Activated CD8-positive, alpha-beta memory T cell treated with anti-CD3 and anti-CD28 coated beads for 4 hours (primary cell): ENCODE results near the gene FGGY.

ENCODE experiments used
- DNase-seq, 2 donors: peaks; one replicate each; pipeline ENCODE4 v3.0.0-alpha.2; 2020; ENCODE audit warnings: low read depth in 2 of 2

Gene FGGY

DNA sequence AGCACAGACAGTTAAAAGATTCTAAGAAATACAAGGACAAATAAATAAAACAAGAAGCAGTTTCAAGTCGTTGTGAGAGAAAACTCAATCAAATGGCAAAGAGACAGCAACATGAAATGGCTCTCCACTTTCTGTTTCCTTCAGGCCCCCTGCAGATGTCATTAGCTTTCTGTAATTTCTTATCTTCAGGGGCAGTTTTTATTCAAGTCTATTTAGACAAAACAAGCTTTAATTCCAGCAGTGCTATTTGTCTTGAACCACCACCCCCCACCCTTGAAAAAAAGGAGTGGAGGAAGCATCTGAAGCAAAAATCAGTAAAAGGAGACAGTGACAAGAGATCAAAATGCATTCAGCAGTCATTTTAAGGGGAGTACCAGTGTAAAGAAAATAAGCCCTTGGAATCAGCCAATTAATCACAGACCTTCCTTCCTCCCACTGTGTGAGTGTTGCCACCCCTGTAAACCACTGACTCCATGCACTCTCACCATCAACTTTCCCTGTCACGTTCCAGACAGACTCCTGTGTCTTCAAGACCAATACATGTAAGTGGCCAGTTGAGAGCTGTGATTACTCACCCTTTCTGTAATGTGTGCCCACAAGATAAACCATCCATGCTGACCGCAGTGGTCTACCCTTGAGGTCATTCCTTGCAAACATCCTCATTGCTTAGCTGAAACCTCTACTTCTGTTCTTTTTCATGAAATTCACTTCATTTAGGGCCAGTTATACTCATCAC, 381.8 kb downstream of the FGGY start:
- no peak for DNase-seq

DNA sequence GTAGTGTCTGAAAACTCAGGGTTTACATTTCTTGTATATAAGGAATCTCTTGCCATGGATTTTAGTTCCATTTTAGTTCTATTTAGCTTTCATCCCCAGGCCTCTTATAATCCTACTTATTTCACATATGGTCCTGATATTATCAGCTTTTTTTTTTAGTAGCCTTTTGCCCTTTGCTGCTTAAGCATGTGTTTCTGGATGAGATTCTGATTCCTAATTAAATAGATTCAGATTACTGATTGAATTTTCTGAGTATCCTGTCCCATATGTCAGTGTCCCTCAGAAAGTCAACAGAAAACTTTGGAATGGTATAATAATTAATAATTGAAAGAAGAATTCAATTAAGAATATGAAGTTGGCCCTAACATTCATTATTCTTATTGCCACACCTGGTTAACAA, 383.1 kb downstream of the FGGY start:
- no peak for DNase-seq

DNA sequence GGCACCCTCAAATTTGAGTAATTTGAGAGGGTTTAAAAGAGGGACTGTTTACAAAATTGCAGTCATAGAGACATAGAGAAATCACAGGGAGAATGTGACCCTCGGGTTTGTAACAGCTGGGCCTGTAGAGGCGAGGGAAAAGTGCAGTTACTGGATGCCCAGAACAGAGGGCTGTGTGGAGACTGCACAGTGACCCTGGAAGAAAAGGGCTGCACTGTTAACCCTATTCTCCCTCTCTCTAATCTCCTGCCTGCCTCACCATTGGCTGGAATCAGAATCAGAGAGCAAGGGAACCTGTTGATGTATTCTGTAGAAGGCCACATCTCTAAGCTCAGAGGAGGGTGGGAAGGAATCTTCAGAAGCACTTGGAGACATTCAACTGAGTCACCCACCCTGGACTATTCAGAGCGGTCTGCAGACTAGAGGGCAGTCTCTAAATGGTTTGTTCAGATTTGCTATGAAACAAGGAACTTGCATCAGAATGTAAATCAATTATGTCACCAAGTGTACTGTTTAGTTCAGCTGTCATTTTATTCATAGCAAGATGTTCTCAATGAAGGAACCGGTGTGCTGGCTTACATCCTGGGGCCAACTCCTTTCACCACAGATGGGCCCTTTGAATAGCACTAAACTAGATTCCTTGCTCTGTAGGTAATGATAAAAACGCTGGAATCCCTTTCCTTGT, 385.6 kb downstream of the FGGY start:
- DNase-seq, result no peak

DNA sequence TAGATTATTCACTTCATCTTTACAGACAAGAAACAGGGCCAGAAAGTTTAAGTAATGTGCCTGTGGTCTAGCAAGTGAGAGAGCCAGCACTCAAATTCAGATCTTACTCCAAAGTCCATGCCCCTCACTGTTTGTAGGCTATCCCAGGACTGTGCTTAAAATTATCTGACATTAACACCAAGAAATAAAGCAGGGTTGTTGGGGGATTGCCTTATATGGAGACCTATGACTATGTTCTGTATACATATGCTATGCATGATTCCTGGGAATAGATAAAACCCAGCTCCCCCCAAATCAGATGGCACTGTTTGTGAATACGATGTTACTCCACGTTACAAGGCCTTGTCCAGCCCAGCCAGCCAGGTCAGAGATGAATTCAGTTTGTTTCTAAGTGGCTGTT, 386.3 kb downstream of the FGGY start:
- no peak for DNase-seq

DNA sequence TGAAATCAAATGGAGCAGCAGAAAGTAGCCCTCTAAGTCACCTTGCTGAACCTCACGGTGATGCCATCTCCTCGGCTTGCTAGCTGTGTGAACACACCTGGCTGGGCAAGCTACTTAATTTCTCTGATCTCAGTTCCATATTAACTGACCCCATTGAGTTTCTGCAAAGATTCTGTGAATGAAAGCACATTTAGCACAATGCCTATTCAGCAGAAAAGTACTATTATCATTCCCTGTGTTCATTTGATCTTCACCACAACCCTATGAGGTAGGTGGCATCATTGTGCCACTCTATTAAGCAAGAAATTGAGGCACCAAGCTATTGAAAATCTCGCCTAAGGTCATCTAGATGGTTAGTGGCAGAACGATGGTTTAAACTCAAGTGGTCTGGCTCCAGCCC, 387.8 kb downstream of the FGGY start:
- no peak for DNase-seq

DNA sequence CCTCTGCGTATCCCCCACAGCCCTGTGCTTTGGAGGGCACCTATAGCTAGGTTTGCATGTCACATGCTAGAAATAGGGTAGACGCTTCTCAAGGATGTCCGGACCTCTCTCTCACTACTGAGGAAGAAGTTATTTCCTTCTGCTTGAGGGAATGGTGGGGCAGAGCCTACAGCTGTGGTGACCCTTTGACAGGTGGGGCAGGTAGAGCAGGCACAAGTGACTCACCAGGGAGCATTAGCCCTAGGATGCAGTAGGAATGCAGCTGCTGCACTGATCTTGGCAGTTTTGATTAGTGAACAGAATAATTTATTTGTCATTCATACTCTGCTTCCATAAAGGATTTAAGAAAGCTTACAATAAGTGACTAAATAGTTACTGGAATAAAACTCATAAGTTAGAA, 388.2 kb downstream of the FGGY start:
- DNase-seq, result no peak

DNA sequence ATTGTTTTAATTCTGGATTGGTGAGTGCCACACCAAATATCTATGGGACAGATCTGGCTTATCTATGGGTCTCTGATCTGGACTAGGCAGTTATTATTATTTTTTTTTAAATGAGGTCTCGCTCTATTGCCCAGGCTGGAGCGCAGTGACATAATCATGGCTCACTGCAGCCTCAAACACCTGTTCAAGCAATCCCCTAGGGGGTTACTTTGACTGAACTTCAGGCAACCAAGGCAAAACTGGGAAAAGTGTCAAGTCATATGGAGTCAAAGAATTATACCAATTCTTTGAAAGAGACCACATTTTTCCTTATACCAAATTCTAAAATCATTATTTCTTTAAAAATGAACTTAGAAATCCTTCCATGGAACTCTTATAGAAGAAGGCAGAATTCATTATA, 388.8 kb downstream of the FGGY start:
- no peak for DNase-seq

DNA sequence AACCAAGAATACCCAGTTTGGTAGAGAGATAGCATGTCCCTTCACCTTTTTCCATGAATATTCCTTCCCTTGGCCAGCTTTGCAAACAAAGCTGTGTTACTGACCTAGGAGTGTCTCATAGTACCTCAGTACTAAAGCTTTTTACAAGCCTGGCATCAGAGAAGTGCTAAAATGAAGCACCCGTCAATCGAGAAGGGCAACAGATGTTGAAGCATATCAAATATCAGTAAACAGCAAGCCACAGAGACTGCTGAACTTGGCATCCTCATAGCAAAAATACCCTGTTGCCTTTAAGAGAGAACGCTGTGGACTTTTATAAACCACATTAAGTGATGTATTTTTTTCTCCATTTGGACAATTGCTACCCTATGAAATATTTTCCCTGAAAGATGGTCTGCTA, 389.3 kb downstream of the FGGY start:
- no peak for DNase-seq

DNA sequence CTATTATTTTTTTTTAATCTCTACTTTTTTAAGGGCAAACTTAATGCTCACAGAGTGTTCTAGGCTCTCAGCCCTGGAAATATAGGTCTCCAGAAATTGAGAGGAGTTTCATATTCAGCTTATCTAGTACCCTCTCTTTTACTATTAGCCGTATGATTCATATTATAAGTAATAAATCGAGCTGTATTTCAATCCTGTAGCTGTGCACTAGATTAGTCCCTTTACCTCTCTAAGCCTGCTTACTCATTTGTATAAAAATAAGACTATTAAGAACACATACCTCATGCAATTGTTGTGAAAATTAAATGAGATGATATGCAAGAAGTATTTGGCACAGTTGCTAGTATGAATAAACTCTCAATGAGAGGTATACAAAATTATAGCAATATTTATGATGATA, 389.7 kb downstream of the FGGY start:
- DNase-seq, result no peak

DNA sequence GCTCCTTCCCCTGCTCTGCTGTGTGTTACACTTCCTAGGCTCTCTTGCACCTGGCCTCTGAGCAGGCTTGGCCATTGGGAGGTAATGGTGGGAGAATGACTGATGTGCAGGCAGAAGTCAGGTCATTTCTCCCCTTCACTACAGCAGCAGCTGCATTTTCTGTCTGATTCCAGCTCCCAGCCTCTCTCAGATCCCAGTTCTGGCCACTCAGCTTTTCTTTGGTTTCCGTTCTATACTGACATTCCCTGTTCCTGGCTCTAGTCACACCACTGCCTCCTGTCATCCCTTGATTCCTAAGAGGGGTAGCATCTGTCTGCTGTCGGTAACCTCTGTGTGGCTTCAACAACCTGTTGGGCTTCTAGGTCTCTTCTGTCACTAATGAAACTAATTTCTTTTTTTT, 390.2 kb downstream of the FGGY start:
- no peak for DNase-seq

DNA sequence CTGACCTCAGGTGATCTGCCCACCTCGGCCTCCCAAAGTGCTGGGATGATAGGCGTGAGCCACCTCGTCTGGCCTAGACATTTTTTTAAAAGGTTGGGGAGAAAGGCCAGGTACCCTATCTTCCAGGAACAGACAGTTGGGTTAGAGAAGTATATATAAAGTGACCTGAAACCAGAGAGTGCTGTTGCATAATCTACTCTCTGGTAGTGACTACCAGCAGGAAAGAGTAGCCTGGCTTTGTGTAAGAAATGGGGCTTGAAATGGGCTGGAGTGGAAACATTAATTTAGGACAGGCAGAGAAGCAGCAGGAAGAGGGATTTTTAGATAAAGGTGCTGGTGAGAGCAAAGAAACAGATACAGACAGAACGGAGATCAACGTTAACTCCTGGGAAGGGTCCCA, 392.1 kb downstream of the FGGY start:
- DNase-seq, result no peak

DNA sequence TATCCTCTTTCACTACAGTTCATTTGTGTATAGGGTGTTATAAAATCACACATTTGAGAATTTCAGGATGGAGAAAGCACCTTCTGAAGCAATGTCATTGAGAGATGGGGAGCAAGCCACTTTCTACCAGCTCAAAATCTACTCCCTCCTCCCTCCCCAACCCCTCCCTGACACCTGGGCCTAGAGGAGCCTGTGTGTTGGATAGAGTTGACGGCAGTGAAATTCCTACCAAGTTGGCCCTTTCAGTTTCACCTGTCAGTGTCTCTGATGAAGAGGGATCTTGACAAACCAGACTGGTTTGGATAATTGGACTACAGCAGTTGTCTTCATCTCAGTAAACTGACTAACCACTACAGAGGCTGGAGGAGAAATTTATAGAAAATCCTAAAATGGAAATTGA, 392.8 kb downstream of the FGGY start:
- no peak for DNase-seq

DNA sequence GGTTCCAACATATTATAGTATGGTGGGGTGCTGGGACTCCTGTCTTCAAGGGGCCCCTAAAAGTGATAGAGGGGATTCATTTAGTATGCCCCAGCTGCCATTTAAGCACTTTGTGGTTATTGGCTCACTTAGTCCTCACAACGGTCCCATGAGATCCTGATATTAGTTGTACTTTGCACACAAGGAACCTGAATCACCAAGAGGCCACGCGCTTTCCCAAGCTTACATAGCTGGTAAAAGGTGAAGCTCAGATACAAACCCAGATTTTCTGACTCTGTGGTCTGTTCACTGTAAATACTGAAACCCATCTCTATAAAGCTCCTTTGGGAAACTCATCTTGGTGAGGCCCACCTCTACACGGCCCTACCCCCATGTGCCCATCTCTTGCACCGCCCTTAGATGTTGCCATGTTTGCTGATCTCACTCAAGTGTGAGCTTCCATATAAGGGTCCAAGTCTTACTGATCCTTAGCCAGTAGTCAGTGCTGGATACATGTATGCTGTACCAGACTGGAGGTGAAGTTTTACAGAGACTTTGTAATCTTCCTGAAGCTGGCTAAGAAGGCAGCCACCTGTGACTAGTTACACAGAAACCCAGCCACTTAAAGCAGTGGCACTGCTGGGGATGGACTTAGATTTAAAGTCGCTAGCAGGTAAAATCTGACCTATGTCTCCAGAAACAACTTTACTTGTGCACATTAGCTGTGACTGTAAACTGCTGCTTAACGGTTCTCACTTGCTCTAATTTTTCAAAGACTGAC, 393.5 kb downstream of the FGGY start:
- no peak for DNase-seq

DNA sequence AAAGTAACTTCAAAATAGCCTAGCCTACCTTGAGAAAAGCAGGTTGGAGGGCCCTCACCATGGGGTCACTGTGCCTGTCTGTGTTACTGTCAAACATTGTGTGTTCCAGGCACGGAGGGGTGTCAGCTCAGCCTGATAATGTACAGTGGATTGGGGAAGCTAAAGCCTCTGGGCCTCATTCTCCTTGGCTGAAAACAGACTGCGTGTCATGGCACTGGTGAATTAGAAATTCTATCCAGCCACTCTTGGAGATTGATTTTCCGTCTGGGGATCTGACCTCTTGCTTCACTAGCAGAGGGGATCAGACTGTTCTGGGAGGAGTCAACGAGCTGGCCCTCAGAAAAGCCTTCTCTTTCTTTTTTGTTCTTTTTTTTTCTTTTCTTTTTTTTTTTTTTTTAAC, 394.4 kb downstream of the FGGY start:
- no peak for DNase-seq

DNA sequence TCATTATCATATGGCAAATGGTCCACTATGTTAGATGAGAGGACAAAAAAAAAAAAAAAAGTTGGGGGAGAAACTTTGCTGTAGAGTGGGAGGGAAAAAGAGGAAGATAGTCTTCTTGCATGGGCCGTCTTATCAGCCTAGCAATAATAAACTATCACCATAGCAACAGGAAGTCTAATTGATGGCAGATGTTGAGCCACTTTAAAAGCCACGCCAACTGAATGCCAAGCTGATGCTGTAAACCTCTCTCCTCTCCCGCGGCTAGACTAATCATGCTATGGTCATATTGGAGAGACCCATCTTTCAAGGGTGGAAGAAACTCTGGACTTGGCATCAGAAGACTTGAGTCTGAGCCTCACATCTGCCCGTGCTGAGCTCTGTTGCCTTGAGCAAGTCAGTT, 395.7 kb downstream of the FGGY start:
- DNase-seq, result no peak

DNA sequence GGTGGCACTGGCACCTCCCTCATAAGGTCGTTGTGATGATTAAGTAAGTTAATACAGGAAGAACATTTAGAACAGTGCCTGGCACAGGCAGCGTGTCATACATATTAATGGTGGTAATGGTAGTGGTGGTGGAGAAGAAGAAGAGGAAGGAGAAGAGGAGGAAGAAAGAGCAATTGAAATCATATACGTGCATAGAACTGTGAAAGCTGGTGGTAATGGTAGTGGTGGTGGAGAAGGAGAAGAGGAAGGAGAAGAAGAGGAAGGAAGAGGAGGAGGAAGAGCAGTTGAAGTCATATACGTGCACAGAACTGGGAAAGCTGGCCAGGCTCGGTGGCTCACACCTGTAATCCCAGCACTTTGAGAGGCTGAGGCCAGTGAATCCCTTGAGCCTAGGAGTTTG, 396.5 kb downstream of the FGGY start:
- DNase-seq, result no peak

DNA sequence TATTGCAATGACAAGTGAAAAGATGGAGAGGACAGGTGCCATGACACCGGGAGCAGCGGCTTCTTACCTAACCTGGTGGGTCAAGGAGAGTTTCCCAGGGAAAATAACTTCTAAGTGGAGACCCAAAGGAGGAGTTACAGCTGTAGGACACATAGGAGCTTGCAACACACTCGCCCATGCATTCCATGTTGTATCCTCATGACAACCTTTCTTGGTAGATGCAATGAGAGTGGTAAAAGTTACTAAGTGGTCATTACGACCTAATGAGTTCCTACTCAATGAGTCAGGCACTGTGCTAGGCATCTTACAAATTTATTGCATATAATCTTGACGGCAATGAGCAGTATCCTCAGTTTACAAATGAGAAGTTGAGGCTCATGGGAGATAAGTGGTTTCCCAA, 398.4 kb downstream of the FGGY start:
- DNase-seq, result no peak

DNA sequence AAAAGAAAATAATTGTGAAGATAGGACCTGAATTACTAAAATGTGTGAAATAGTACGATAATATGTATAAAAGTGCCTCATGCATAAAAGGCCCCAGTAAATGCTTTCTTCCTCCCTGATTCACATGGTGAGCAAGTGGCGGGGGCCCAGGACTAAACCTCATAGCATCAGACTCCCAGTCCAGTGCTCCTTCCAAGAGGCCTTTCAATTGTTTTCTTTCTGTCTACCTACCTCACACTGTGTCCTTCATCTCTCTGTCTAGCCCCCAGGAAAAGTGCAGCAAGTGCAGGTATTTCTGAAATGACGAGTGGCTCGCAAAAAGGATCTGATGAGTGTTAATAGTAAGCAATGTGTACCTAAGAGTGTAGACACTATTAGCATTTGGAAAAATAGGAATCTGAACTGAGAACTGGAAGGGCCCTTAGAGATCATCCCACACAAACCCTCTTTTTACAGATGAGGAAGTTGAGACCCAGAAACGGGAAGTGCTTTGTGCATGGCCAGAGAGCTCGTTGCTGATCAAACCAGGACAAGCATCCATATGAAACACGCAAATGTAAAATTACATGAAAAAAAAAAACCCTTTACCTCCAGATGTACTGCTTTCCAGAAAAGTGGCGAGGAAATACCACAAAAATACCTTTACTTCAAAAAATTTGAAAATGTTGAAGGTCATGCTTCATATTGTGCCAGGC, 399.7 kb downstream of the FGGY start:
- DNase-seq, result no peak

DNA sequence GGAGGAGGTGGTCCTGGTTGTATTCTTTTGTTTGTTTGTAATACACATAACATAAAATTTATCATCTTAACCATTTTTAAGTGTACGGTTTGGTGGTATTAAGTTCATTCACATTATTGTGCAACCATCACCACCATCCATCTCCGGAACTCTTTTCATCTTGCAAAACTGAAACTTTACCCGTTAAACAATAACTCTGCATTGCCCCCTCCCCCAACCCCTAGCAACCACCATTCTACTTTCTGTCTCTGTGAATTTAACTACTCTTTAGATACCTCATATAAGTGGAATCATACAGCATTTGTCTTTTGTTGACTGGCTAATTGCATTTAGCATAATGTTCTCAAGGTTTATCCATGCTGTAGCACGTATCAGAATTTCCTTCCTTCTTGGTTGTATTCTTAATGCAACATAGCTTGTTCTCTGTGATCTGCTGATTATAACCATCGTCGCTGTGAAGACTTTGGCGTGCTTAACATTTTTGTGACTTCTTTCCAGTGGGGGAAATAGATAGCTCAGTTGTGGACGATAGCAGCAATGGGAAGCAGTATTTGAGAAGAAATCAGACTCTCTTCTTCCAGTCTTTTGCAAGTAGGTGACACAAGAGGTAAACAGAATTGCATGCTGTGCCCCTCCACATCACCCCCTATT, 400.4 kb downstream of the FGGY start:
- no peak for DNase-seq

DNA sequence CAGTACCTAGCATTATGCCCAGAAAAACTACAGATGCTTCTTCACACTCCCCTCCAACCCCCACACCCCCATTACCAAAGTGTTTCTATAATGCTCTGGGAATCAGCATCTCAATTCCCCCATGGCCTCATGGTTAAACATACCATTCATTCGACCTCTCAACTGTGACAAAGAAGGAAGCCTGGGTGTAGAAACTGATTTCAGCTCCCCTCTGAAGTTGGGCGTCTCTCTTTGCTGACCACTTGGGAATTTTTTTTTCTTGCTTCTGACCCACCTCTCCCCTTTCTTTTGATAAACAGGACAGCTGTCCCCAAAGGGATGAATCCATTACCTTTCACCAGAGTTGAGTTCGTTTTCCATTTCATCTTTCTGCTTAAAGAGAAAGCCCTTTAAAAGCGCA, 401.5 kb downstream of the FGGY start:
- DNase-seq, result no peak

DNA sequence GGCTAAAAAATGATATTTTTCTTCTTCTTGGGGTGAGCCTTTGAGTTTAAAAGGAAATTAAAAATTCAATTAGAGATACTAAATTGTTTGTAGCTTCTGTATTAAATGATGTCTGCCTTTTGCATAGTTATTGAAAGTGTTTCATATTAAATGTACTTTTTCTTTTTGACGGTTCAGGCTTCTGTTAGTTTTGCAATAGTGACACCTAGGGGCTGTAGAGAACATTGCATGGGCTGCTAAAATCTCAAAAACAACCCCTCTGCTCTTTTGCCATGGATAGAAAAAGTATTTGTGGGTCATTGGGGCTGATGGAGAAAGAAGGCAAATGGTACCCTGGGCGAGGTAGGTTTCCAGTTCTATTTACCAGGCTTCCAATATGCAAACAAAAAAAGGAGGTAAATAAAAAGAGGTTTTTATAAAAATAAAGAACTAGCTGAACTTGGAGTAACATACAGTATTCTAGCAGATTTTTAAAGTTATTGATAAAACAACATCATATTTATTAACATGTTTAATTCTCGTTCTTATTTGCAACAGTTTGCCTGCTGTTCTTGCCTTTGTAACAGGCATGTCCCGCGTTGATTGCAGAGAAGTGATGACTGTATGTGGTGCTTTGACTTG, 402.4 kb downstream of the FGGY start:
- DNase-seq, result no peak

DNA sequence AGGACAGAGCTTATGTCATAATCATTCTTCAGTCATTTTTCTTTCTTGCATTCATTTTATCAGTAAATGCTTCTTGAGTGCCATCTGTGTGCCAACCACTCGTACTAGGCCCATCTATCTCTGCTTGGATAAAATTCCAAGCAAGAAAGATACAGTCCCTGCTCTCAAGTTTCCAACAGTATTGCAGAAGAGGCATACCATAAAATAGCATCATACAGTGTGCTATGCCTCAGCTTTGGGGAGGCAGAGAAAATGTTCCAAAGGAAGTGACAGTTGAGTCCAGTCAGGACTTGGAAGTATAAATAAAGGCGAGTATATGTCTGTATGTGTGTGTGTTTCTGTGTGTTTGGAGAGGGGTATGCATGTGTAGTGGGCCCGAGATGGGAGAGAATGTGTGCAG, 404.5 kb downstream of the FGGY start:
- DNase-seq, result no peak
